K562 (cell line): Measurements from ENCODE around the gene ZXDB. TPM values are rescaled to one million over a fixed set of nuclear protein-coding genes. Genes with fewer than 3 reads are reported as not detected.
"Not testable (repeated sequence)": the region's sequence is repeated elsewhere in the genome, so short reads cannot be mapped to it uniquely, and the experiment has no call there.

Experiments used
- ATAC-seq: fragments of 200-7000 bp; cut with Tn5 transposase; 3 replicates; pipeline ENCODE4 v1.9.1; 2020; ENCODE audit warnings: moderate library complexity
- BruUV-seq: library from RNA; stranded (reverse); fragments of 400-500 nt; replicated peaks from 2 replicates; lab custom pipeline; 2021; lab: Mats Ljungman, UMichigan
- CTCF ChIA-PET: fragments of 300-600 bp; formaldehyde crosslinking; extraction: SDS; loops from one replicate; lab custom pipeline; 2021; ENCODE audit warnings: low intra/inter-chr PET ratio; lab: Yijun Ruan, JAX
- POLR2A ChIA-PET: fragments of 300-600, 350-650 bp; sonication (Branson Sonifier 250); formaldehyde crosslinking; extraction: SDS; loops from one replicate; lab custom pipeline; 2021; ENCODE audit warnings: antibody characterized with exemption, inconsistent platforms; lab: Yijun Ruan, JAX
- DNase-seq, 4 experiments: peaks; one replicate each; pipeline versions ENCODE4 v3.0.0 to v3.0.0-alpha.2; 2011 to 2018; ENCODE audit warnings: low spot score in 3 of 4, mixed read lengths in 3 of 4; ENCODE audit errors: extremely low read depth in 1 of 4
- FAIRE-seq: peaks from 2 replicates; lab custom pipeline; 2011; peaks lifted over from hg19 to GRCh38; lab: Jason Lieb, UNC
- H2AFZ ChIP-seq: 2 replicates; pipeline ENCODE4 v1.6.0; 2011; ENCODE audit warnings: low read depth, low read length, control low read depth, inconsistent platforms
- H3K27ac ChIP-seq: fragments of 200-600 bp; 3 replicates; pipeline ENCODE4 v1.8.0; 2011; ENCODE audit warnings: low read depth, mild to moderate bottlenecking, control low read depth, inconsistent platforms, low read length, moderate library complexity, mixed read lengths; ENCODE audit errors: extremely low read depth
- H3K27me3 ChIP-seq, 2 experiments: fragments of 300-600 bp in 1 of 2; 2 replicates in 1 of 2; 3 replicates in 1 of 2; pipeline versions ENCODE4 v1.6.0 to v1.8.0; 2011; ENCODE audit warnings: inconsistent platforms in 2 of 2, low read length in 2 of 2, mild to moderate bottlenecking in 1 of 2, mixed read lengths in 1 of 2, moderate library complexity in 1 of 2; ENCODE audit not compliant: control insufficient read depth in 2 of 2, insufficient read depth in 2 of 2
- H3K36me3 ChIP-seq: fragments of 300-600 bp; 3 replicates; pipeline ENCODE4 v1.8.0; 2011; ENCODE audit warnings: mild to moderate bottlenecking, low read length, inconsistent platforms; ENCODE audit not compliant: control insufficient read depth, insufficient read depth
- H3K4me1 ChIP-seq, 2 experiments: fragments of 200-600 bp in 1 of 2; replicated peaks in 1 of 2; 2 replicates in 1 of 2; 3 replicates in 1 of 2; pipeline versions ENCODE4 v1.5.1 to v1.8.0; 2011; ENCODE audit warnings: inconsistent platforms in 2 of 2, low read length in 2 of 2, mild to moderate bottlenecking in 1 of 2, mixed read lengths in 1 of 2, moderate library complexity in 1 of 2; ENCODE audit not compliant: control insufficient read depth in 2 of 2, insufficient read depth in 2 of 2
- H3K4me2 ChIP-seq: 2 replicates; pipeline ENCODE4 v1.6.1; 2011; ENCODE audit warnings: low read length, control low read depth, inconsistent platforms, mixed read lengths; ENCODE audit not compliant: insufficient read depth
- H3K4me3 ChIP-seq: fragments of 200-600 bp; sonication (generic), shearing (Covaris generic); 2 replicates; pipeline ENCODE4 v1.5.1; 2016; ENCODE audit warnings: control low read depth, inconsistent platforms
- H3K79me2 ChIP-seq: fragments of 200-600 bp; 3 replicates; pipeline ENCODE4 v1.8.0; 2011; ENCODE audit warnings: low read length, inconsistent platforms; ENCODE audit not compliant: control insufficient read depth, insufficient read depth
- H3K9ac ChIP-seq, 2 experiments: 2 replicates each; pipeline versions ENCODE4 v1.6.0 to v1.6.1; 2011; ENCODE audit warnings: low read depth in 2 of 2, low read length in 2 of 2, control low read depth in 1 of 2, inconsistent platforms in 1 of 2, mild to moderate bottlenecking in 1 of 2, mixed read lengths in 1 of 2; ENCODE audit not compliant: insufficient read depth in 1 of 2
- H3K9me1 ChIP-seq: one replicate; pipeline ENCODE4 v1.6.0; 2011; ENCODE audit warnings: inconsistent platforms, mild to moderate bottlenecking, low read length, moderate library complexity; ENCODE audit not compliant: control insufficient read depth, insufficient read depth
- H3K9me3 ChIP-seq: replicated peaks from 2 replicates; pipeline ENCODE4 v1.5.1; 2011; ENCODE audit warnings: low read depth, low read length, inconsistent platforms; ENCODE audit not compliant: control insufficient read depth, insufficient read depth
- H4K20me1 ChIP-seq: replicated peaks from 2 replicates; pipeline ENCODE4 v1.6.1; 2011; ENCODE audit warnings: low read length, inconsistent platforms, mixed read lengths; ENCODE audit not compliant: control insufficient read depth, insufficient read depth
- MGA ChIP-seq: fragments of 450-650 bp; IDR thresholded peaks from 2 replicates; pipeline ENCODE4 v1.6.1; 2016; ENCODE audit warnings: mild to moderate bottlenecking, moderate library complexity
- POLR2G ChIP-seq: fragments of 200-400 bp; formaldehyde crosslinking; IDR thresholded peaks from 2 replicates; pipeline ENCODE4 v1.6.1; 2017; ENCODE audit warnings: low read depth, mild to moderate bottlenecking, antibody characterized with exemption, low read length, moderate library complexity
- RBFOX2 ChIP-seq: fragments of 200-400 bp; formaldehyde crosslinking; IDR thresholded peaks from 2 replicates; pipeline ENCODE4 v1.6.1; 2017; ENCODE audit warnings: low read depth, mild to moderate bottlenecking, low read length, moderate library complexity
- YY1 ChIP-seq, 3 experiments: IDR thresholded peaks; 2 replicates each; pipeline ENCODE4 v1.6.1; 2011; ENCODE audit warnings: low read length in 2 of 3, mild to moderate bottlenecking in 2 of 3, moderate library complexity in 2 of 3, borderline replicate concordance in 1 of 3, control low read depth in 1 of 3, low read depth in 1 of 3; ENCODE audit not compliant: insufficient read depth in 3 of 3, insufficient replicate concordance in 2 of 3, control insufficient read depth in 1 of 3, insufficient read length in 1 of 3; ENCODE audit errors: extremely low read depth in 1 of 3
- WGBS: fragments of 100-300 bp; shearing (Covaris generic); methylation state at CpG from one replicate; pipeline ENCODE4 v1.1.6; 2016; ENCODE audit warnings: low coverage, mixed read lengths; ENCODE audit not compliant: insufficient coverage; ENCODE audit errors: missing lambda C conversion rate; 5-methylcytosine and 5-hydroxymethylcytosine counted together
- in situ Hi-C: fragments of 300-500 bp; cut with MboI; formaldehyde crosslinking; loops from 4 replicates; pipeline ENCODE4 v1.15.0; 2018; ENCODE audit warnings: inconsistent platforms, mixed read lengths
- intact Hi-C: fragments of 100-400 bp; cut with micrococcal nuclease; formaldehyde crosslinking; loops from 2 replicates; pipeline ENCODE4 v1.14.2; 2022
- polyA plus RNA-seq, 8 experiments: library from polyadenylated mRNA; depleted of rRNA in 4 of 8; stranded (reverse) in 5 of 8; unstranded in 3 of 8; fragments of >200 nt; fragmentation: Nextera tagmentation in 2 of 8; fragmentation: Illumina TruSeq in 1 of 8; extraction: Ambion mirVana in 2 of 8; extraction: Trizol in 1 of 8; gene quantifications; 2 replicates each; pipeline versions ENCODE4 v1.2.1 to v1.2.3, GENCODE V29; 2011 to 2014; ENCODE audit warnings: inconsistent platforms in 1 of 8, missing spikeins in 1 of 8
- total RNA-seq, 7 experiments: library from RNA; depleted of rRNA in 6 of 7; stranded (reverse); fragments of >200 nt in 6 of 7; fragmentation: Illumina TruSeq in 2 of 7; extraction: Trizol in 2 of 7; gene quantifications; 2 replicates each; pipeline versions ENCODE4 v1.2.1 to v1.2.3, GENCODE V29; 2011 to 2021; ENCODE audit warnings: low replicate concordance in 1 of 7

ZXDB gene
- total and polyA plus RNA-seq, 9 of the 15 experiments (the other 6 are each of a cell fraction or from before 2014, with no cell fraction given) = 0.43 to 2.6 (median 2.0) TPM

DNA sequence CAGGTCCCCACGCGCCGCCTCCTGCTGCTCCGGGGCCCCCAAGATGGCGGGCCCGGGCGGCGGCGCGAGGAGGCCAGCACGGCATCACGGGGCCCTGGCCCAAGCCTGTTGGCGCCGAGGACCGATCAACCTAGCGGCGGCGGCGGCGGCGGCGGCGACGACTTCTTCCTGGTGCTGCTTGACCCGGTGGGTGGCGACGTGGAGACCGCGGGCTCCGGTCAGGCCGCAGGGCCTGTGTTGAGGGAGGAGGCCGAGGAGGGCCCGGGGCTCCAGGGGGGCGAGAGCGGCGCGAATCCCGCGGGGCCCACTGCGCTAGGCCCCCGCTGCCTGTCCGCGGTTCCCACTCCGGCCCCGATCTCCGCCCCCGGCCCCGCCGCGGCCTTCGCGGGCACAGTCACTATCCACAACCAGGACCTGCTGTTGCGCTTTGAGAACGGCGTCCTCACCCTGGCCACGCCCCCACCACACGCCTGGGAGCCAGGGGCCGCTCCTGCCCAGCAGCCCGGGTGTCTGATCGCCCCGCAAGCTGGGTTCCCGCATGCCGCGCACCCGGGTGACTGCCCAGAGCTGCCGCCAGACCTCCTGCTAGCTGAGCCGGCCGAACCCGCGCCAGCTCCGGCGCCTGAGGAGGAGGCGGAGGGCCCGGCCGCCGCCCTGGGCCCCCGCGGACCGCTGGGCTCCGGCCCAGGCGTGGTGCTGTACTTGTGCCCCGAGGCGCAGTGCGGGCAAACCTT lies 516 bp downstream of the ZXDB start (continued):
- TF ChIP-seq POLR2G (peak; percentile 70), RBFOX2 (peak; percentile 69), YY1 (IDR thresholded peaks at IDR 0.05; ENCODE audit: borderline replicate concordance in 1 of 3, control insufficient read depth in 1 of 3, extremely low read depth in 1 of 3, insufficient read depth in 3 of 3, insufficient read length in 1 of 3, insufficient replicate concordance in 2 of 3, low read depth in 1 of 3, low read length in 2 of 3) (peak in 2 of 3 experiments; percentile 49 to 74)
- TF ChIP-seq, all 486 proteins: peak for 10; not testable (repeated sequence) for 476

GRCh38 chrX:57592894-57593215 lies 1.0 kb downstream of the ZXDB start:
- BruUV-seq, H3K4me1 ChIP-seq, H3K9me3 ChIP-seq, in situ Hi-C loops, H3K36me3 ChIP-seq, intact Hi-C loops, H4K20me1 ChIP-seq, FAIRE-seq, CTCF ChIA-PET, H3K27me3 ChIP-seq, H3K9me1 ChIP-seq, POLR2A ChIA-PET, H3K27ac ChIP-seq: not testable (repeated sequence)
- 22% methylated on average over 3 of the region's 15 CpGs for WGBS
- Histone ChIP-seq H3K4me3 (peak overlapping the region; percentile 43), H3K4me2 (peak overlapping the region; percentile 49), H2AFZ (peak overlapping the region; percentile 55; the same call in 1 of the 2 replicates), H3K79me2 (peaks cover 17% of the 10 kb centered on the region), H3K9ac (peak overlapping the region; percentile 38 to 85; a peak in 3 of 4 replicates)
- ATAC-seq (peak; percentile 82), DNase-seq (peak in 1 of 4 experiments; percentile 49)
- peak; percentile 41 for TF ChIP-seq MGA
